NCI-H345 treated with DMSO at 0.1 percent for 48 hours (cell line): ENCODE data around the gene MVP.
"Not testable (repeated sequence)": the region's sequence is repeated elsewhere in the genome, so short reads cannot be mapped to it uniquely, and the experiment has no call there.

ENCODE experiments used
- DNase-seq: peaks from one replicate; lab custom pipeline; 2025; ENCODE audit not compliant: unreplicated experiment; lab: John Stamatoyannopoulos, UW

Gene MVP

GRCh38 chr16:29869067-29869466, 48.8 kb downstream of the MVP start:
- DNase-seq: not testable (repeated sequence)

GRCh38 chr16:29871822-29872546, 51.7 kb downstream of the MVP start:
- DNase-seq: no peak

GRCh38 chr16:29873319-29873718, 53.1 kb downstream of the MVP start:
- DNase-seq: no peak

GRCh38 chr16:29875206-29875605, 54.9 kb downstream of the MVP start:
- no peak for DNase-seq

GRCh38 chr16:29876217-29876593, 55.9 kb downstream of the MVP start:
- DNase-seq: no peak

GRCh38 chr16:29876594-29877249, 56.5 kb downstream of the MVP start:
- DNase-seq: no peak

- DNase-seq: no peak
Measured at GRCh38 chr16:29877266-29877961, 57.2 kb downstream of the MVP start.

GRCh38 chr16:29878172-29878571, 57.9 kb downstream of the MVP start:
- DNase-seq: no peak

GRCh38 chr16:29881050-29881449, 60.8 kb downstream of the MVP start:
- DNase-seq: no peak

- DNase-seq: no peak
Measured at GRCh38 chr16:29883987-29884386, 63.7 kb downstream of the MVP start.

GRCh38 chr16:29889372-29889771, 69.1 kb downstream of the MVP start:
- not testable (repeated sequence) for DNase-seq

- no peak for DNase-seq
Measured at GRCh38 chr16:29891525-29892457, 71.5 kb downstream of the MVP start.

GRCh38 chr16:29892458-29892813, 72.2 kb downstream of the MVP start:
- DNase-seq: no peak

- no peak for DNase-seq
Measured at GRCh38 chr16:29893553-29893952, 73.3 kb downstream of the MVP start.

- DNase-seq: no peak
Measured at GRCh38 chr16:29894352-29894751, 74.1 kb downstream of the MVP start.

- DNase-seq: no peak
Measured at GRCh38 chr16:29896841-29897240, 76.6 kb downstream of the MVP start.

GRCh38 chr16:29897333-29897732, 77.1 kb downstream of the MVP start:
- DNase-seq: no peak
